GM12878 (cell line): Measurements from ENCODE around the gene ERG.

Experiments
- FOS ChIP-seq: IDR thresholded peaks from 3 replicates; pipeline ENCODE4 v1.6.1; 2011; ENCODE audit warnings: borderline replicate concordance; ENCODE audit not compliant: insufficient read length; ENCODE audit errors: extremely low read depth
- POLR2A ChIP-seq: IDR thresholded peaks from 2 replicates; pipeline ENCODE4 v1.6.1; 2011; ENCODE audit warnings: low read depth, mild to moderate bottlenecking, low read length
- TAF1 ChIP-seq: IDR thresholded peaks from 2 replicates; pipeline ENCODE4 v1.6.1; 2011; ENCODE audit warnings: mild to moderate bottlenecking, low read depth, low read length, borderline replicate concordance
- TF ChIP-seq, protein P1 (sequence below): IDR thresholded peaks from 2 replicates; pipeline ENCODE4 v1.6.1; 2011; ENCODE audit warnings: low read depth, mild to moderate bottlenecking, low read length, moderate library complexity, borderline replicate concordance; ENCODE audit errors: extremely low read depth

DNA sequence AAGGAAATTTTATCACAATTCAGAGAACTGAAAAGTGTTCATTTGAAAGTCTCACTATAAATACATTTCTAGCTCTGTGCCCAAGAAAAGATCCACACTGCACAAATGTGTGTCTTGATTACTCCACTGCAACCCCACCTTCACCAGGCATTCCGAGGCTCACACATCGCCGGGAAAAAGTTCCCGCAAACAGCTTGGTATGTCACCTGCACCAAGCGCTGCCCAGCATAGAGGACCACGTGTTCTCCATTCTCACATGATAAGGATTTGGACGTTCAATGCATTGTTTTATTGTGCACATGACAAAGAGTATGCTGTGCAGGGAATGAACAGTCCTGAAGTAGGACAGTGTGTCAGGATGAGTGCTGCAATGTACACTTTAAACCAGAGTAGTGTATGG is 70.1 kb downstream of the ERG start:
- TF ChIP-seq TAF1 (no peak), FOS (no peak), POLR2A (no peak)
- TF ChIP-seq, protein P1, sequence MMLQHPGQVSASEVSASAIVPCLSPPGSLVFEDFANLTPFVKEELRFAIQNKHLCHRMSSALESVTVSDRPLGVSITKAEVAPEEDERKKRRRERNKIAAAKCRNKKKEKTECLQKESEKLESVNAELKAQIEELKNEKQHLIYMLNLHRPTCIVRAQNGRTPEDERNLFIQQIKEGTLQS = no peak
